NCI-H146 treated with DMSO at 0.1 percent for 48 hours (cell line): ENCODE results near the gene CCNI.

Experiments used
- DNase-seq: peaks from one replicate; lab custom pipeline; 2025; ENCODE audit not compliant: unreplicated experiment; lab: John Stamatoyannopoulos, UW

The CCNI gene

DNA sequence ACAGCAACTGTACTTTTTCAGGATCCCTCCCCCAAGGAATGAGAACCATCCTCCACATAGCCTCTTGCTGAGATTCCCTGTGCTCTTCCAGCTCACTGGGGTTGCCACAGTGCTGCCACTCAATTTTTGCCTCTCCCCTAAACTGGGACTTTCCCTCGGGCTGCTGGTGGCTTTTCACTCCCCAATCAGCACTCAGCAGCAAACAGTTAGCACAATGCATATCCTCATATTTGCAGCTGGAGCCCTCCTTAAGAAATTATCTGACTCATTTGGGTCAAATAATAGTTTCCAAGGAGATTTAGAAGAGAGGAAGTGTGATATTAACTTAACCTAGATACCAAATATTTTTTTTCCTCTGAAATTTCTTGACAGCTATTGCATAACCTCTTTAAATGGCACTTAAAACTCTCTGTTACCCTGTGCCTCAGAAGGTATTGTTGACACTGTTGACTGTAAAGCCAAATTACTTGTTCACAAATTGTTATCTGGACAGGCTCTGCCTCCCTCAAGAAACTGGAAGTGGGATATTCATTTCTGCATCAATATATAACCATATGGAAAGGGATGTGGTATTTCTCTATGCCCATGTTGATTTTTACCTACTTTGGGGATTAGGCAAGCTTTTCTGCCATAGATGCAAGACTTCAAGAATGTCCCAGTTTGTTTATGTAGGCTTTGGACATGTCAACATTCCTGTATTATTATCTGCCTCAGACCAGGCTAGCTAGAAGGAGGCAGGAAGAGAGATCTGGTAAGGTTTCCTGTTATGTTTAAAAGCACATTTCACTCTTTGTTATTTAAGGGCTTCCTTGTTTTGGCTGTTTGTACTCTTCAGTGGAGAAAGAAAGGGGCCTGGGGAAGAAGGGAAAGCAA is 68.2 kb downstream of the CCNI start:
- DNase-seq: no peak

DNA sequence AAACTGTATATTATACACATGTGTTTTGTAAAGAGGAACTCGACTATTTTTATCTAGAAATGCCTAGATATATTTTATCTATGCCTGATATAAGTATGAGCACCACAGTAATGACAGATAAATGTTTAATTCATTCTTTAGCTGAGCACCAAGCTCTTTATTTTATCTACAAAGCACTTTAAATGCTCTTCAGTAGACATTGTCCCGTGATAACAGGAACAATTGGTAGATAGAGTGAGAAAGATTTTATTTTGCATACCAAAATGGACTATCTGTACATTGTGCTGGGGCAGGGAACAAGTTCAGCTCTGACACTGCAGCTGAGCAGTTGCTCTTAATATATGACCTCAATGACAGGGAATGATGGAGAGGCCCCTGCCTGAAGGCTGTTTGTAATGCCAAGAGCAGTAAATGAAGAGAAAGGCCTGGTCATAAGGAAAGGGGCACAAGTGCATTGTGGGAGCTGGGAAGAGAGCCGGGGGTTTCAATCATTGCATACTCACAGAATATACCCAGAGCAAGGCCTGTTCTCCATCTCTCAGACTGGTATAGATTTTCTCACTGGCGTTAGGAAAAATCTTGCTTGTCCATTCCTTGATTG is 68.9 kb downstream of the CCNI start:
- DNase-seq: no peak

DNA sequence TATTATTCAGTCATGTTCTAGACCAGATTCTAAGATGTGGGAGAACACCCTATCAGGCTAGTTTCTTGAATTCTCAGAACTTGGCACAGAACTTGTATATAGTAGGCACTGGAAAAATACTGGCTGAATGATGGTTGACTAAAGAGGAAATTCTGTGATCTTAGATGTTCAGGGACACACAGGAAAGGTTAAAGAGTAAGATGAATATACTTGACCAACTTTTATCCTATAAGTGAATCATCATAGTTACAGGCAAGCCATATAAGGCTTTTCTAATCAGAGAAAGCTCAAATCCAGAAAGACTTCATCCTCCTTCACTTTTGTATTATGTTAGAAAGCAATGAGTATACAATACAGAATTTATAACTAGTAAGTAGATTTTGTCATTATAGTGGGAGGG is 72.4 kb downstream of the CCNI start:
- DNase-seq: no peak

DNA sequence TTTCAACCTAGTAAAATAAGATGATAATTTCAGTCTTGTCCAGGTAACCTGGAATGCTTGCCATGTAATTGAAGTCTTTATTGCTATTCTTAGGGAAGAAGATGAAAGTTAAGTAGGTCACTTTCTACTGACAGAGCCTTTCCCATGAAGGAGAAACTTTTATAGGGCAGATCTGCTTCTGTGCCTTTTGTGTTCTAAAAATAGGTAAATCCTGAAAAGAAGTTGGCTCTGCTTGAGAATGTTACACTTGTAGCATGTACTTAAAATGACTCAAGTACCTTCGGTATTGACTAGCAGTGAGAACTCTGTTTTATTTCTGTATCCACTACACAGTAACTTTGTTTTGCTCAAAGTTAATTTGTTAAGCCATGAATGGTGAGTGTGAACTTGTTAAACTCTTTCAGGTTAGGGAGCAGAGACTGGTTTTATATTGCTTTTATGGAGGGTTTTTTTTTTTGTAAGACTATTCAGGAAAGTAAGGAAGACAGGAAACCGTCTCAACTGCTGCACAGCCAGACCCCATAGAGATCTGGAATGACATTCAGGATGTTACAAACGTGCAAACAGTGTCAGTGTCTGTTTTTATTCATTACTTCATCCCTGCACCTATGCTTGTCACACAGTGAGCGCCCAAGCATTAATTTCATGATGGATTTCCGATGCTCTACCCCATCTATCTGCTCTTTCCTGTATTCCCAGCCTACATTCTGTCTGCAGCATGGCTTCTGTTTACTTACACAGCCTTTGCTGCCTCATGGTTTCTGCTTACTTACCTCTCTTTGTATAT is 73.3 kb downstream of the CCNI start:
- DNase-seq: no peak

DNA sequence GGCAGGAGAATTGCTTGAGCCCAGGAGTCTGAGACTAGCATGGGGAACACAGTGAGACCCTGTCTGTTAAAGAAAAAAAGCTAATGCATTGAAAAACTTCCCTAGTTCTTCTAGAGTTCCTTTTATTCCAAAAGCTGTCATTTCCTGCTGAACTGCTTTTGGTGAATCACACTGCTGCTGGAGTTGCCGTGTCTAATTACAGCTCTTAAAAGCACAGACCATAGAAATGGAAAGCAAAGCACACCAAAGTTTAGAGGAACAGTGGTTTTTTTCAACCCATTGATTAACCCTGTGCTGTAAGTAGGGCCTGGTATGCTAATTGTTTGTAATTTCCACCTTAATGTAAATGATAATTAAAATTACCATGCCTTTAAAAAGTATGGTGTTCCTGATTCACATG is 73.9 kb downstream of the CCNI start:
- no peak for DNase-seq

DNA sequence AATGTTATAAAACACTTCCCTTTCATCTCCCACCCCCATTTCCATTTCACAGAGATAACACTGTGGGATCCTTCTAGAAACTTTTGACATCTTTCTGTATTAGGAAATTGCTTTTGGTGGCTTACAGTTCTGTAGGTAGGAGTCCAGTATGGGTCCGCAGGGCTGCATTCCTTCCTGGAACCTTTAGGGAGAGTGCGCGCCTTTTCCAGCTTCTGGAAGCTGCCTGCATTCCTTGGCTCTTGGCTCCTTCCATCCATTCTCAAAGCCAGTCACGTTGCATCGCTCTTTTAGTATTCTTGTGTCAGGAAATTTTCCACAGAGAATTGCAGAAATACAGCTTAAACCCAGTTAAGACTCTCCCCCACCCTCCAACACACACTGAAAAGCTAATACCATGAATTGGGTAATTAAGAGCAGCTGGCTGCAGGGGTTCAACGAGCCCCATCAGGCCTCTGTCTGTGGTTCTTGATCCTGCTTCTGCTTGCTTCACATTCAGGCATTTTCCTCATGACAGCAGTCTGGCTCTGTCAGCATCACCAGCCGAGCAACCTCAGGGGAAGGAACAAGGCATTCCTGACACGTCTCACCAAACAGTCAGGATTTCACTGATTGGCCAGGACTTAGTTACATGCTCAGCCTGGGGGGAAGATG is 77.4 kb downstream of the CCNI start:
- DNase-seq: no peak

DNA sequence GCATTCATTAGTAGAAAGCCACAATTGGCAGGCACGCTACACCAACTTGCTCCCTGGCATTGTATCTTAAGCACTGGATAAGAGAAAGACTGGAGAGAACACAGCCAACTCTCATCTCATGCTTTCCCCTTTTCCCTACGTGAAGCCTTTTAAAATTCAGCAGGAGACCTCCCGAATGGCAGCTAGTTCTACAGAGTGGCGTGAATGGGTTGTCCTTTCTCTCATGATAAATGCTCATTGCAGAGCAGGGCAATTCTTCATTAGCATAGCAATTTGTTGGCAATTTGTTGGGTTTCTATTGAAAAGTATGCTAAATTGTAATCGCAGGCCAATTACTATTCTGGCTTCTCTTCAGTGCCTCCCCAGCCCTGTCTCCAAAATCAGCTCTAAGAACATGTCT is 78.3 kb downstream of the CCNI start:
- no peak for DNase-seq
